DMS79 (cell line): ENCODE results near the gene CTNNA1.
"Not testable (repeated sequence)": the region's sequence is repeated elsewhere in the genome, so short reads cannot be mapped to it uniquely, and the experiment has no call there.

Source experiments
- DNase-seq: peaks from one replicate; lab custom pipeline; 2025; lab: John Stamatoyannopoulos, UW

Gene CTNNA1

DNA sequence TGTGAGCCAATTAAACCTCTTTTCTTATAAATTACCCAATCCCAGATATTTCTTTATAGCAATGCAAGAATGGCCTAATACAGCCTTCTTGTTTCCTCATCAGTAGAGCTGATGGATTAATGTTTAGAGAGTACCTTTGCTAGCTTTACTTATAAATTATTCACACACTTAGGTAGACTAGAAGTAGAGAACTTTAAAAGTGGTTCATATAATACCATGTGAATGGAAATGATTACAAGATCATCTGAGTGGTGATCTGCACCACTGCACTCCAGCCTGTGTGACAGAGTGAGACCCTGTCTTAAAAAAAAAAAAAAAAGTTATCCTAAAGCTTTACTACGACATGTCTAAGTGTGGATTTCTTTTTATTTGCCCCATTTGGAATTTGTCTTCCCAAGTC, 145.1 kb downstream of the CTNNA1 start:
- no peak for DNase-seq

DNA sequence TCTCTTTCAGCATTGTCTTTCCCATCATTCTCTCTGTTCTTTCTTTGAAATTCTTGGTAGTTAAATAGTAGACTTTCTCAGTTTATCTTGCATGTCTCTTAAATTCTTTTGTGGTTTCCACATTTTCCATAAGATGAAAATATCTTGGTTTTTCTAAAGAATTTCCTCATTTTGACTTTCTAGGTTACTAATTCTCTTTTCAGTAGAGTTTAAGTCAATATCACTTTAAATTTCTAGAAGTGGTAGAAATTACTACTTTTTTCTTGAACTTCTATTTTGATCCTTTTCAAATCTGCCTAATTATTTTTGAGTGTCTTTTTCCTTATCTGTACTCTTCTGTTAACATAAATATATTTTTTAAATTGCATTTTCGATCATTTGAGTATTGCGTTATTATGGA, 145.5 kb downstream of the CTNNA1 start:
- no peak for DNase-seq

DNA sequence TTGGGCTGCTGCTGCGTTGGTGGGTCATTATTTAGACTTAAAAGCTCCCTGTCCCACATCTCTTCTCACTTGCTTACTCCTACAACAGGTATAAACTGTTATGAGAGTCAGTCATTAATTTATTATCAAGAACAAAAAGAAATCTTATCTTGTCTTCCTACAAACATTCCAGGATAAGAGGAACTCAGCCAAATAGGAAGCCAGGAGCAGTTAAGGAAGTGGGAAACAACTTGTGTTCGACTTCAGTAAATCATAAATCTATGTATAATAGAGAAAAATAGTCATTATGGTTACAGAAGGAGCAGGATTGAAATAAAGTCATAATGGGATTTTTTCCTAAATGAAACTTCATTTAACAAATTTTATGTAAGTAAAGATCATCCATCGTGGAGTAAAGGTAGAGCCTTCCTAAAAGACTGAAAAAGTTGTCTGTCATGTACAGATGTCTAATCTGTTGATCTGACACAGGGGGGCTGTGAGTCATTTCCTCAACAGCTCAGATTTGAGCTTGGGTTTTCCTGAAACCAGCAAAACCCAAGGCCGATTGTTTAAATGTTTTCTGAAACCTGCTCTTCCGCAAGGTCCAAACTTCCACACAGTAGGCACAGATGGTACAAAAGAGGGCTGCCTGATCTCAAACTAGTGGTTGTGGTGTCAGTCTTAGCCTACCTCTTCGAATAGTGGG, 147.2 kb downstream of the CTNNA1 start:
- DNase-seq: no peak

DNA sequence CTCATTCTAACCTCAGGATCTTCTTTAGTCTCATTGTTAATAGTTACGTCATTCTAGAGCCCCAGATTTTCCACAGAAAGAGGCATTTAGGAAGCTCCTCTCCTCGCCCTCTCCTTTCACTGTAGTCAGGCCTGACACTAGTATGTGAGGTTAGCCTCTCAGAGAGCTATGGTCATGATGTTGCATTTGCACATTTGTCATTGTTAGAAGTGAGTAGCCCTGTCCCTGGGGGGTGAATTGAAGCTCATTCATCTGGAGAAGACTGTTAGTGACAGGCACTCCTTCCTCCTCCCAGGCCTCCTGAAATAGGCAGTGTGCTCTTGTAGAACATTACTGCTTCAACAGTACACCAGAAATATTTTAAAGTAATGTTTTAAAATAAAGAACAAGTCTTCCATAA, 148.5 kb downstream of the CTNNA1 start:
- DNase-seq: no peak

DNA sequence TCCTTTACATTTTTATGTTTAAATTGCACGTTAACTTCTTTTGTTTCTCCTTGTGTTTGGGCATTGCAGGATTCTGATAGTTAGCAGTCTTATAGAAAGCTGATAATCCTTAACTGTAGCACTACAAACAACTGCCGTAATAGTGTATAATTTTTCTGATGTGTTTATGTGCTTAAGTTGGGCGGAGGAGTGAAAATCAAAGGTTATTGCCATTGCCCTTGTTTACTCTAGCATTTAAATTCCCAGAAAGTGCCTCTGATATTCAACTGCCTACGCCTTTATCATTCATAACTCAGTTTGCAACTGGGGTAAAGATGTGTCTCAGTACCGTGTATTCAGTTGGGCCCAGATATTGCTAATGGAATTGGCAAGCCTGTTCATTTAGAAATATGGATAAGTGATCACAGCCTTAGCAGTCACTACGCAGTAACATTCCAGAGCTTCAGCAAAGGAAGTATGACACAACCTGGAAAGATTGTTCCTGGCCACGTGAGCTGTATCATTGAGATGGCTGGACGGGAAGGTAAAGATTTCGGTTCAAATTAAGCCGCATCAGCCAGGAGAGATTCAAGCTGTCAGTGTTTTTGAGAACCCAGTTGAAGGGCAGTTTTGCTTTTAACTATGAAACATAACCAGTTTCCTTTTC, 150.0 kb downstream of the CTNNA1 start:
- DNase-seq: no peak

DNA sequence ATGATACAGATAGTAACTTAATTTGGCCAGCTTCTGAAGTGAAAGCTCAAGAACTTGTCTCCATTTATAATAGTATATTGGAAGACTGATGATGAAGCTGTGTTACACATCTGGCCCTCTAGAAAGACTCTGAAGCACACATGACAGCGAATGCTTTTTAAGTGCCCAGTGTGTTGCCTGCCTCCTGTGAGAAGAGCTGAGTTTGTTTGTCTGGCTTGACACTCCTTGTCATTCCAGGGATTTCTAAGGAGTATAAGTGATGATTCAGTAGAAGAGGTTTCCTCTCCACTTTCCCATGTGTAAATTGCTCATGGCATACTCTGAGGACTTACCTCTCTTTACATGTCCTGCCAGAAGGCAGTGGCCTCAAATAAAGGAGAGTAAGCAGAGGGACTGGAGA, 152.3 kb downstream of the CTNNA1 start:
- DNase-seq: no peak

DNA sequence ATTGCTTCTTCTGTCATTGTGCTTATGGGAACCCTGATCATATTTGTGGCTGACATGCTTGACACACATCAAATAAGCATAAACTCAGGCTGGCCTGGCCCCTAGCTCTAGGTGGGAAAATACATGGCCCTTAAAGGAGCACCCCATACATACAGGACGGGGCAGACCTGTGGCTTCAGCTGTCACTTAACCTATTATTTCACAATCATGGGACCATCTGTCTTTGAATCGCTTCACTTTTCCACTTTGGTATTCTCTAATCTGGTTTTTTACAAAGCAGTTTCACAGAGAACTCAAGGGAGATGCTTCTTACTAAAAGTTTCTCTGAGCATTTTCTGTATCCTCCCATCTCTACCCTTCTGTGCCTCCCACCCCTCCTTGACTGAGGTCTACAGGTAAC, 156.5 kb downstream of the CTNNA1 start:
- no peak for DNase-seq

DNA sequence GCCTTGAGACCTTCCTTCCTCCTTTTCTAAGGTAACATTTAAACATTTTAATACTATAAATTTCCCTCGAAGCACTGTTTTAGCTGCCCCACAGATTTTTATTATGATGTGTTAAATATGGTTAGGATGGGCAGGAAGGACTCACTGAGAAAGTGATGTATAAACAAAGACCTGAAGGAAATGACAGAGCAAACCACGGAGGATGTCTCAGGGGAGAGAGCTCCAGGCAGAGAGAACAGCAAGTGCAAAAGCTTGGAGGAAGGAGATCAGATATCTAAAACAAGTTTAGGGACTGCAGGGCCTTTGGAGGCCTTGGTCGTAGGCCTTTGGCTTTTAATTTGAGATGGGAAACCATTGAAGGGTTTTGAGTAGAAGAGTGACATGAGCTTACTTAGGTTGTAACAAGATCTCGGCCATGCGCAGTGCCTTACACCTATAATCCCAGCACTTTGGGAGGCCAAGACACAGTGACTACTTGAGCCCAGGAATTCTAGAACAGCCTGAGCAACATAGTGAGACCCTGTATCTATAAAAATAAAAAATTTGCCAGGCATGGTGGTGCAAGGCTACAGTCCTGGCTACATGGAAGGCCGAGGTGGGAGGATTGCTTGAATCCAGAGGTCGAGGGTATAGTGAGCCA, 157.4 kb downstream of the CTNNA1 start:
- no peak for DNase-seq

DNA sequence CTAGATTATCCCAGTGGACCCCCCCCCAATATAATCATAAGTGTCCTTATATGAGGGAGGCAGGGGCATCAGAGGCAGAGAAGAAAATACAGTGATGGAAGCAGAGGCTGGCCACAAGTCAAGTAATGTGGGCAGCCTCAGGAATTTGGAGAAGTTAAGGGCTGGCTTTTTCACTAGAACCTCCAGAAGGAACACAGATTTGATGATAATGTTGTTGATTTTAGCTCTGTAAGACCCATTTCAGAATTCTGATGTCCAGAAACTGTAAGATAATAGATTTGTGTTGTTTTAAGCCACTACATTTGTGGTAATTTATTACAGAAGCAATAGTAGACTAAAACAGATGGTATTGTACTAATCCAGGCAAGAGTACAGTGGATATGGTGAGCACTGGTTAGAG, 158.2 kb downstream of the CTNNA1 start:
- no peak for DNase-seq

DNA sequence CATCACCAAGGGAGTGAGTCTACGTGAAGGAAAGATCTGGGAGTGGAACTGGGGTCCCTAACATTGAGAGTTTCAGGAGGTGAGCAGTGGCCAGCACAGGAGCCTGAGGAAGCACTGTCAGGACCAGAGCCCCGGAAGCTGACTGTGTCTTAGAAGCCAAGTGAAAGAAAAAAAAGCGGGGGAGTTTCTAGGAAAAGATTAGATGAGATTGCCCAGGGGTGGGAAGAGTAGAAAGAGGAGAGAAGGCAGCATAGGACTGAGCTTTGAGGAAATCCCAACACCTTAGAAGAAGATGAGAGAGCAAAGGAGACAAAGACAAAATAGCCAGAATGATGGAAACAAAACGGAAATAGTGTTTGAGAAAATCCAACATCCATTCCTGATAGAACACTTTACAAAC, 158.9 kb downstream of the CTNNA1 start:
- no peak for DNase-seq

DNA sequence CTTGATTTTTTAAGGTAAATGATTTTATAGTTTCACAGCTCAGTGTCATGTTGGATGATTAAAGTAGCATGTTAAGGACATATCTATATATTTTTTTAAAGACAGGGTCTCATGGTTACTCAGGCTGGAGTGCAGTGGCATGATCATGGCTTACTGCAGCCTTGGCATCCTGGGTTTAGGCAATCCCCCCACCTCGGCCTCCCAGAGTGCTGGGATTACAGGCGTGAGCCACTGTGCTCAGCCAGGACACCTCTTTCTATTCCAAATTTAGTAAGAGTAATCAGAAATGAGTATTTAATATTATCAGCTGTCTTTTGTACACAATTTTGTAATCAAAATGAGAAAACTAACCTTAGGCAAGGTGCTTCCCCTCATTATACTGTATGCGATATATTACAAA, 160.5 kb downstream of the CTNNA1 start:
- no peak for DNase-seq

DNA sequence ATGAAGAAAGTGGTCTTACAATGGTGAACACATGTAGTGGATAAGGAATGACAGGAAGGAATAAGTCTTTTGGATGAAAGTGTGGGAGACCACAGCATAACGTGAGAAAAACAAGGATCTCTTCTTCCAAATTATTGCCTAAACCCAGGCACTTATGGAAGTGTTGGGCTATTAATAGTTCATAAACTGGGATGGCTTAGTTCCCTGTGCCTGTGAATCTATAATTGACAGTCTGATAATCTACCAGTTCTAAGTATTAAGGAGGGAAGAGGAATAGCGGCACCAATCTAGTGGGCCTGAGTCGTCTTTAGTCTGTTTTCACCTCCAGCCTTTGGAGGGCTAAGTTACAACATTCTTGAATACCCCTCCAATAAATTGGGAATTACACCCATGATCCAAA, 161.1 kb downstream of the CTNNA1 start:
- no peak for DNase-seq

DNA sequence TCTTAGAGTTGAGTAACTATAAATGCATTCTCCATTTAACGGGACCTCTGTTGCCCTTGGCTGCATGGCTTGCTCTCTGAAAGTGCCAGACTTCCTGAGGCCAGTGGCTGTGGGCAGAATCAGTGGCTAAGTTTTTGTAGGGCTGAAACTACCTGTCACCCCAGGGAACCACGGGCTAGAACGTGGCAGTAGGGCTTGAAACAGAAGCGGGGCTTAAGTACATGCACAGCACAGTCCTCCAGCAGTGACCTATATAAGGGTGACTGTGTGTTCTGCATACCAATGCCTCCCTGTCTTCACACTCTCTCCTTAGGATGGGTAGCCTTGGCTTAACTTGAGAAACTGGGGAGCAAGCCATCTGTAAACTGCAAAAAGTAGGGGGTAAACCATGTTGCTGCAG, 165.5 kb downstream of the CTNNA1 start:
- no peak for DNase-seq

DNA sequence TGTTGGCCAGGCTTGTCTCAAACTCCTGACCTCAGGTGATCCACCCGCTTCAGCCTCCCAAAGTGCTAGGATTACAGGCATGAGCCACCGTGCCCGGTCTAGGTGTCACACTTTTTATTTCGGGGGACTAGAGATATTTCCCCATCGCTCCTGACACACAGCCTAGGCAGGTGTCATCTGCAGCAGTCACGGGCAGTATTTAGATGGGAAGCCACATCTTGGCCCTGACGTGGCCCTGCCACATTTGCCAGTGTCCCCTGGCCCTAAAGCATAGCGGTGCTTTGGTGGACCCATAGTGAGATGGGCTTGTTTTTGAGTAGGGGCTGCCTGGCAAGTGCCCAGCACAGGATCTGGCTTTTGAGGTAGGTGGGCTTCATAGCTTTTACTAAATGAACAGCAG, 167.0 kb downstream of the CTNNA1 start:
- no peak for DNase-seq

DNA sequence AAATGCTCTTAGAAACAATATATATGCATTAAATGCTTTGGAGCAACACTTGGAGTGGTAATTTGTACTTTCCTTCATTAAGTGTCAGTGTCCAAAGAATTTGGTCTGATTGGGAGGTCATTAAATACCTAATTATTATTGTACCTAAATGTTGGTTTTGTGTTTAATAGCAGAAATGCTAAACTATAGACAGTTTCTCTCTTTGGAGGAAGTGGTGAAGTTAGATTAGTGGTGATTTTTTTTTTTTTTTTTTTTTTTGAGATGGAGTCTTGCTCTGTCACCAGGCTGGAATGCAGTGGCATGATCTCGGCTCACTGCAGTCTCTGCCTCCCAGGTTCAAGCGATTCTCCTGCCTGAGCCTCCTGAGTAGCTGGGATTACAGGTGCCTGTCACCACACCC, 168.1 kb downstream of the CTNNA1 start:
- not testable (repeated sequence) for DNase-seq

DNA sequence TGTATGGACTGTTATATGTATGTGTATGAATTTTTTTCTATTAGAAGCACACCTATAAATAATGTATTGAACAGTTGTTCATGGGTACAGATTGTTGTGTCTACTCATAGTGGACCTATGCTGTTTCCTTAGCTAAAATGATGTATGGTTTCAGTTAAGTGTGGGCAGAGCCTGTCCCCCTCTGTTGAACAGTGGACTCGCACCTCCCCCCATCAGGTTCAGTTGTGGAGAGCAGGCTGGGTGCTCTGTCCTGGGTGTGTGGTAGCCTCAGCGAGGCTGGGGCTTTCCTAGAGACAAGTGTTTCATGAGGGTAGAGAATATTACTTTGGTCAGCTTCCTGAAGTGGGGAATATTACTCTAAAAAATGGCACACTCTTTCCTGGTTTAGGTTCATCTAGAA, 169.3 kb downstream of the CTNNA1 start:
- DNase-seq: no peak

DNA sequence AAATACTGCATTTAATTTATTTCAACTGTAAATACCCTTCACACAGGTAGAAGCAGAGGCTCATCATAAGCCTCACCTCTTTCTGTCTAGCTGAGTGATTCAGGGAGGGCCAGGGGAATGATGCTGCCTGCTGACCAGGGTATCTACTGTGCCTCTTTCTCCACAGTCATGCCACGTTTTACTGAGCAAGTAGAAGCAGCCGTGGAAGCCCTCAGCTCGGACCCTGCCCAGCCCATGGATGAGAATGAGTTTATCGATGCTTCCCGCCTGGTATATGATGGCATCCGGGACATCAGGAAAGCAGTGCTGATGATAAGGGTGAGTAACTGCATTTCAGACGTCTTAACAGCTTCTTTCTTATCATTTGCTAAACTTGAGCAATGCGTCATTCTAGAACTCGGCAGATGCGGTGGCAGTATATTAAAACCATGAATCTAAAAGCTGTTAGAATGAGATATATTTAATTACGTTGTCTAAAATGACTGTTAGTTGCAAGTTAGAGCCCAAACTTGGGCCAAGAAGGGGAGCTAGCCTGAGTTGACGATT, 171.9 kb downstream of the CTNNA1 start:
- no peak for DNase-seq

DNA sequence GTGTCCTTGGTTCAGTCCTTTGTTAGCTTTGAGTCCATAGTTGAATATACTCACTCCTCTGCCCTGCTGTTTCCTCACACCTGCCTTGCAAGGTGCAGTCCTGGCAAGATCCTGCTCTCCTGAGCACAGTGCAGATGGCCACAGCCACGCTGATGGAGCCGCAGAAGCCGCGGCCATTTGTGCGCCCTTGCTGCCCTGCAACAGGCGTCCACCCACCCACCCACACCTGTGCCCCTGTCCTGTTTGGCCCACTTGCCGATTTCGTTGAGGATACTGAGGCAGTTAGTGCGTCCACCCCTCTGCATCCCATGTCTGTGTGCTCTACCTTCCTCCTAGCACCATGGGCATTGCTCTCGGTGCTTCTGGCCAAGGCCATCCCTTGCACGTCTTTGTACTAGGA, 173.0 kb downstream of the CTNNA1 start:
- DNase-seq: no peak

DNA sequence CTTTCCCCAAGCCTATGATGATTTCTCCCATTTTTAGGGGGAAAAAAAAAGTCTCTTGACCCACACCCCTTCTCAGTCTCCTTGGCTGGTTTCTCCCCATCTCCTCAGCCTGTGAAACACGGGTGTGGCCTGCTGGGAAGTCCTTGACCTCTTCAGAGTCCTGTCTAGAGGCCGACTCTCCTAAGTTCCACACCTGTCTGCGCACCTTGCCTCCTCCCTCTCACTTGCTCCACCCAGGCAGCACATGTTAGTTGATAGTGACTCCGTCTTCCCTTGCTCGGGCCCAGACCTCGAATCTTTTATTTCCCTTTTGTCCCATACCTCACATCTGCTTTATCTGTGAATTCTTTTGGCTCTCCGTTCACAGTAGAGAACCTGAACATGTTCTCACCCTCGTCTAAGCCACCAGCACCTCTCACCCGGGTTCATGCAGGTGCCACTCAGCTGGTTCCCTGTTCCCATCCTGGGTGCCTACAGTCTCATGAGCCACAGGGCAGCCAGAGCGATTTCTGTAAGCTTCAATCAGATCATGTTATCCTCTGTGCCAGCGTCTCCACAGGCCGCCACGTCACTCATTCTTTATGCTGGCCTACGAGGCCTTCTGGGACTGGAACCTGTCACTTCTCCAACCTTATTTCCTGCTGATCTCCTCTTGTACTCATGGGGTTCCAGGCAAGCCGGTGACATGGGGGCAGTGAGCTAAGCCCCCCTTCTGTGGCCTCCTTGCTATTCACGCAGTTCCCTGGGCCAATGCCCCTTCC, 173.6 kb downstream of the CTNNA1 start:
- DNase-seq: no peak

DNA sequence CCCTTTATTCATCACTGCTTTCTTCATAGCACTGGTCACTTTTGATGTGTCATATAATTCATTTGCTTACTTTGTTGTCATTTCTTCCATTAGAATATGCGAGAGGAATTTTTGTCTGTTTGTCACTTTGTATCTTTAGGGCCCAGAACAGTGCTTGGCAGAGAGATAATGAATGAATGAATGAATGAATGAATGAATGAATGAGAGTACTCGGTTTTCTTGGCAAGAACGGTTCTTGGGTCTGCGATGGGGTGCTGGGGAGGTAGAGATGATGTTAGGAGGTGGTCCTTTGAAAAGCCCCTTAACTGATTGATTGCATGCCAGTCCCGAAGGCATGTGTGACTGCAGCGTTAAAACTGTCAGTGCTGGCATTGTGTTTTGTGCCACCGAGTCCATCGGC, 174.3 kb downstream of the CTNNA1 start:
- DNase-seq: no peak

DNA sequence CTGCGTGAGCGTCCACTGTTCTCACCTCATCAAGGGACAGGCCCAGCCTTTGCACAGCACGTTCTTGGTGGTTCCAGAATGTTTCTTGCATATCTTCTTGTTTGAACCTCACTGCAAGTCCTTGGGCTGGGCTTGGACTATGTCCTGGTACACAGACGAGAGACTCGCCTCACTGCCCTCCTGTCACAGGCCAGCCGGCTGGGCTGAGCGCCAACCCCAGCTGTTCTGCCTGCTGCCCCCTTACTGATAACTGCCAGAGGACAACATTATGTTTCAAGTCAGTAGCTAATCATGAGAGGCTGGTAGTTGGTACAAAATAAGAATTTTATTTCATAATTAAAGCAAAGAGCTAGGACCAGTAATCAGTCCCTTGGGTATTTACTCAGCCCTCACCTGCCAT, 174.8 kb downstream of the CTNNA1 start:
- no peak for DNase-seq

DNA sequence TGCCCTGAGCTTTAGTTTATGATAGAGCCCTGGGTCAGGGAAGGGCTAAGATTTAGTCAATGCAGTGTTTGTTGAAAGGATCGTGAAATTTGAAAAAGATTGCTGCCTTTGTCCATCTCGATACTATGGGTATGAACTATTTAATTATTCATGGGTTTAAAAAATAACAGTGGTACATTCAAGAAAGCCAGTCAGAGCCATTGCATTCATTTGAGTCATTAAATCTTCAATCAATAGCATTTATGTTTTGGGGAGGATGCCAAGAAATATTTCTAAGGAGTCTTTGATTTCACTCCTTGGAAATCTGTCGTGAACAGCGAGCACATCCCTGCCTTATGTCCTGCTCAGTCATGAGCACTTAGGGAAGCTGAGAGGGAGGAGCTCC, 176.3 kb downstream of the CTNNA1 start:
- DNase-seq: no peak
